Fibroblast of the aortic adventitia (primary cell): ENCODE results near the gene DAPK1. TPM values are rescaled to one million over a fixed set of nuclear protein-coding genes. Genes with fewer than 3 reads are reported as not detected.
A peak's percentile ranks its signal among the peaks of the same experiment; 100 is the strongest.

Experiments used
- DNase-seq: peaks from one replicate; pipeline ENCODE4 v3.0.0-alpha.2; 2010; ENCODE audit warnings: low read depth
- H3K4me3 ChIP-seq: 2 replicates; pipeline ENCODE4 v1.5.1; 2011; ENCODE audit warnings: low read depth, mild to moderate bottlenecking, control low read depth, low read length, moderate library complexity
- CTCF ChIP-seq: IDR thresholded peaks from 2 replicates; pipeline ENCODE4 v1.5.1; 2011; ENCODE audit warnings: mild to moderate bottlenecking, low read length, control low read depth, inconsistent platforms; ENCODE audit not compliant: insufficient read depth
- total RNA-seq: library from RNA; depleted of rRNA; stranded (reverse); fragments of >200 nt; gene quantifications from 2 replicates; pipeline ENCODE4 v1.2.3, GENCODE V29; 2012; ENCODE audit warnings: low replicate concordance

DAPK1 gene
- total RNA-seq, 1 donor: 30.9 TPM

- peak overlapping the region; percentile 34 for H3K4me3 ChIP-seq
- peak; percentile 93 for DNase-seq
- TF ChIP-seq CTCF: no peak
These were observed 102.4 kb downstream of the DAPK1 start for GRCh38 chr9:87599901-87600610.

DNA sequence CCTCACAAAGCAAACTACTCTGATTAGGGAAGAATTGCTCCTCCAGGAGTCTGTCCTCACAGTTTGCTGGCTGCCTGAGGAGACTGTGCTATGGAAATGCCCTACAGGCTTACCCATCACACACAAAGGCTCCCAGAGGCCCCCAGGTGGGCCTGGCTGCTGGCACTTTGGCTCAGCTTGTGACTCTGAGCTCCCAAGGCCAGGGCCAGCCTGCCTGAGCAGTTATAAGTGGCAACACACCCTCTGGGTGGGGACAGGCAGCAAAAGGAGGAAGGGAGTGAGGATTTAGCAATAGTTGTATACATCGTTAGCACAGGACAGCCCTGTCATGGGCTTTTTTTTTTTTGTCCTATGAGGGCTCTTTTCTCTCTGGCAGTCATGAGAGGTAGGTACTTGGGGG, 103.5 kb downstream of the DAPK1 start:
- DNase-seq: no peak
- H3K4me3 ChIP-seq: no peak overlapping the region
- no peak for TF ChIP-seq CTCF

DNA sequence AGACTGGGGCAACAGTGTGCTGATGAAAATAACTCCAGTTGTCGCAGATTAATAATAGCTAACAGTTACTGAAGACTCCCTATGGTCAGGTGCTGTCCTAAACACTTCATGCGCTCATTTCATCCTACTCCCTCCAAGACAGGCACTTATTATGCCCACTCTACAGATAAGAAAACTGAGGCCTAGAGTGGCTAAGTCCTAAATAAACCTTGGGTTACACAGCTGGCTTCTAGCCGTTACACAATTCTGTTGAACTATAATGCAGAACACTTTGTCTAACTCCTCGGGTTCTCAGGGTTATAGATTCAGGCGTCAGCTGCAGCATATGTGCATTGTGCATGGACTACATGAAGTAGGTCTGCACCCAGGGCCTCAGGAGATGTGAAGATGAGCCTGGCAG, 103.9 kb downstream of the DAPK1 start:
- no peak for DNase-seq
- no peak for TF ChIP-seq CTCF
- no peak overlapping the region for H3K4me3 ChIP-seq

DNA sequence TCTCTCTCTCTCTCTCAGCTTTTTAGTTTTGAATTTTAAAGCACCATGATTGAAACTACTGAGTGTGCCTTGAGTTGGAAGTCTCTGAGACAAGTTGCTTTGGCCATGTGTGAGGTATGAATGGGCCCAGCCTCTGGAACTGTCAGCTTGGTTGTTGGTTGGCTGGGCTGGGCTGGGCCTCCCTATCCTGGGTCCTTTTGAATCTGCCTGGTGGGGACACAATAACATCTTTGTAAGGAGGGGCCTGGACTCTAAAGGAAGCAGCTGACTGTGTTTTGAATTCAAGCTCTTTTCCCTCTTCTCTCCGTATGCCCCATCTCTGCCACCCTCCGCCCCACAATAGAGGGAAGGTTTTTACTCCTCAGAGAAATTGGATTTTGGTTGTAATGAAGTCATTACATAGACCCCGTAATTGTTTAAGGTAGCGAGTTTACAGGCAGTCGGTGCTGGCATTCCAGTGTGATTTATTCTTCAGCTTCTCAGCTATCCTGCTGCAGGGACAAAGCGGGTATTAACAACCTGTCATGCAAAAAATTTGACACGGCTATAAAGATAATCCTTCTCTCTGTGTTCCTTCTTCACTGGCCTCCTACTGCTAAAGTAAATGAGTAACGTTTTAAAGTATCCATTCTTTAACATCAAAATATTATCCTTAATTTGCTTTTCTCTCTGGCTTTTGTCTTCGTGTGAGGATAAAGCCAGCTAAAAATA, 105.4 kb downstream of the DAPK1 start:
- DNase-seq: no peak
- no peak for TF ChIP-seq CTCF
- H3K4me3 ChIP-seq: no peak overlapping the region

DNA sequence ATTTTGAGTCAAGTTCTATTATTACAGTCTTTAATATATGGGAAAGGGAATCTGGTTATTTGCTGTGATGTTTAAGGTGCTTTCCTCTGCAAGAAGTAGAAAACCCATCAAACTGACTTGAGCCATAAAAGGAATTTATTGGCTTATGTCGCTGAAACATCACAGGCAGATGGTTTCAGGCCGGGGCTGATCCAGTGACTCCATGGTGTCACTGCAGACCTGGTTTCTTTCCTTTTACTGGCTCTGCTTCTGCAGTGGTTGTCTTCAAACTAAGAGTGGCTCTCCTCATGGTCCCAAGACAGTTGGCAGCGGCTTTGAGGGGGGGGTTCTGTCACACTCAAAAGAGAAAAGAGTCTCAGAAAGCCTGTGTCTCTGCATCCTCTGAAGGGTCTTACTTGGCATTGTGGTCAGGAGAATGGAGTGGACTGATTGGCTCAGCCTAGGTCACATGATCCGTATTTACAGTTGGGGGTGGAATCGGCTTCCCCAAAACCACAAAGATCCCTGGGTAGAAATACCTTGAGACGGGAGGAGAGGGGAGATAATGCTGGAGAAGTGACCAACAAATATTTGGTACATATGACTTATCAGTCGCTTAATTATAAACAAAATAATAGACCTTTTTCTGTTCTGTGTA, 106.3 kb downstream of the DAPK1 start:
- no peak overlapping the region for H3K4me3 ChIP-seq
- DNase-seq: no peak
- TF ChIP-seq CTCF: no peak

DNA sequence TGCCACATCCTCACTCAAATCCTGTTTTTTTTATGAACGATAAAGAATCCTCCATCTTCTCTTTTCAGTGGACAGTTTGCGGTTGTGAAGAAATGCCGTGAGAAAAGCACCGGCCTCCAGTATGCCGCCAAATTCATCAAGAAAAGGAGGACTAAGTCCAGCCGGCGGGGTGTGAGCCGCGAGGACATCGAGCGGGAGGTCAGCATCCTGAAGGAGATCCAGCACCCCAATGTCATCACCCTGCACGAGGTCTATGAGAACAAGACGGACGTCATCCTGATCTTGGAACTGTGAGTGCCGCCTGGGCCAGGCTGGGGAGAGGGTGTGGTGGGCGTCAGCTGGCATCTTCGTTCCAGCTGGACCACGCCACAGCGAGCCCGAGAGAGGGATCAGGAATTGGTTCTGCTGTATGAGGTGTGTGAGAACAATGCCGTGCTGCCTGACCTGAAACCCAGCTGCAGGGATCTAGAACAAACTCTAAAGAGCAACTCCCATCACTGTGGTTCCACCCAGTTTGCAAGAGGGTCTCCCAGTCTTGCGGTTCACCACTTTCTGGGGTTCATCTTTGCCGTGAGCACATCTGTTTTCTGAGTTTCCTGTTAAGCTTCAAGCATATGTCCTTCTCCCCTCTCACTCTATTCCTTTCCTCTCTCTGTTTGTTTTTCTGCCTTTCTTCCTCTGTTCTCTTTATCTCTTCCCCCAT, 107.4 kb downstream of the DAPK1 start:
- H3K4me3 ChIP-seq: no peak overlapping the region
- DNase-seq: no peak
- TF ChIP-seq CTCF: no peak
